Fibroblast of lung (primary cell): ENCODE measurements around the gene FANCI. TPM values are rescaled to one million over a fixed set of nuclear protein-coding genes. Genes with fewer than 3 reads are reported as not detected.

ENCODE experiments used
- DNase-seq, 2 donors: peaks; one replicate each; pipeline versions ENCODE4 v3.0.0 to v3.0.0-alpha.2; 2010; ENCODE audit warnings: low read depth in 2 of 2
- H2AFZ ChIP-seq: 2 replicates; pipeline ENCODE4 v1.5.1; 2012; ENCODE audit warnings: low read length, control low read depth, inconsistent platforms
- H3K27ac ChIP-seq: 2 replicates; pipeline ENCODE4 v1.5.1; 2011; ENCODE audit warnings: low read length, control low read depth; ENCODE audit not compliant: insufficient read depth
- H3K27me3 ChIP-seq: 2 replicates; pipeline ENCODE4 v1.5.1; 2011; ENCODE audit warnings: mild to moderate bottlenecking, low read length; ENCODE audit not compliant: control insufficient read depth, insufficient read depth
- H3K36me3 ChIP-seq: 2 replicates; pipeline ENCODE4 v1.5.1; 2011; ENCODE audit warnings: low read length; ENCODE audit not compliant: control insufficient read depth, insufficient read depth
- H3K4me1 ChIP-seq: 2 replicates; pipeline ENCODE4 v1.5.1; 2011; ENCODE audit warnings: low read length; ENCODE audit not compliant: control insufficient read depth, insufficient read depth; ENCODE audit errors: extremely low read depth
- H3K4me2 ChIP-seq: 2 replicates; pipeline ENCODE4 v1.5.1; 2011; ENCODE audit warnings: low read length, control low read depth; ENCODE audit not compliant: insufficient read depth; ENCODE audit errors: extremely low read depth
- H3K4me3 ChIP-seq, 4 experiments: fragments of 200-600 bp in 1 of 4; sonication (generic) in 1 of 4; replicated peaks in 1 of 4; 2 replicates each; pipeline ENCODE4 v1.5.1; 2011 to 2016; ENCODE audit warnings: low read length in 4 of 4, low read depth in 3 of 4, mild to moderate bottlenecking in 3 of 4, control low read depth in 2 of 4, inconsistent platforms in 1 of 4, mixed read lengths in 1 of 4; ENCODE audit not compliant: insufficient read depth in 1 of 4; ENCODE audit errors: control extremely low read depth in 1 of 4
- H3K79me2 ChIP-seq: 2 replicates; pipeline ENCODE4 v1.5.1; 2012; ENCODE audit warnings: mild to moderate bottlenecking, low read length, inconsistent platforms; ENCODE audit not compliant: control insufficient read depth, insufficient read depth
- H3K9ac ChIP-seq: 2 replicates; pipeline ENCODE4 v1.5.1; 2011; ENCODE audit warnings: mild to moderate bottlenecking, low read length, control low read depth; ENCODE audit not compliant: insufficient read depth
- H3K9me3 ChIP-seq: 2 replicates; pipeline ENCODE4 v1.5.1; 2012; ENCODE audit warnings: low read depth, low read length; ENCODE audit not compliant: control insufficient read depth, insufficient read depth
- H4K20me1 ChIP-seq: 2 replicates; pipeline ENCODE4 v1.5.1; 2011; ENCODE audit warnings: low read length; ENCODE audit not compliant: control insufficient read depth, insufficient read depth; ENCODE audit errors: extremely low read depth
- CTCF ChIP-seq, 2 donors: IDR thresholded peaks in 1 of 2; conservative IDR thresholded peaks in 1 of 2; 1 replicate in 1 of 2; 2 replicates in 1 of 2; pipeline ENCODE4 v1.5.1; 2011 to 2012; ENCODE audit warnings: low read length in 2 of 2, control low read depth in 1 of 2, inconsistent platforms in 1 of 2, low read depth in 1 of 2, mild to moderate bottlenecking in 1 of 2
- EZH2 ChIP-seq: IDR thresholded peaks from 2 replicates; pipeline ENCODE4 v1.5.1; 2012; ENCODE audit warnings: low read length, control low read depth, mild to moderate bottlenecking; ENCODE audit errors: missing control alignments
- polyA plus RNA-seq, 2 donors: library from polyadenylated mRNA; depleted of rRNA in 1 of 2; stranded (reverse) in 1 of 2; unstranded in 1 of 2; fragments of >200 nt; gene quantifications; 2 replicates each; pipeline ENCODE4 v1.2.1, GENCODE V29; 2011 to 2012; ENCODE audit warnings: missing spikeins in 1 of 2
- total RNA-seq: library from RNA; depleted of rRNA; stranded (reverse); fragments of >200 nt; gene quantifications from 2 replicates; pipeline ENCODE4 v1.2.1, GENCODE V29; 2014

The FANCI gene
- total and polyA plus RNA-seq, 2 donors (not counting 1 experiment from before 2014, with no cell fraction given) = 12.6 to 13.4 TPM

- no peak for DNase-seq
Measured at GRCh38 chr15:89196241-89196640, 47.5 kb upstream of the FANCI start.

GRCh38 chr15:89196994-89197393 lies 46.8 kb upstream of the FANCI start:
- Histone ChIP-seq H3K4me1 (no peaks in the 10 kb centered on the region), H4K20me1 (no peaks in the 10 kb centered on the region), H3K9ac (no peak overlapping the region), H3K9me3 (no peaks in the 10 kb centered on the region), H3K27me3 (no peaks in the 10 kb centered on the region), H3K36me3 (peaks cover 5% of the 10 kb centered on the region), H3K27ac (no peak overlapping the region), H3K4me2 (no peak overlapping the region), H3K4me3 (no peak overlapping the region), H3K79me2 (no peaks in the 10 kb centered on the region), H2AFZ (no peak overlapping the region)
- DNase-seq = no peak
- no peak for TF ChIP-seq CTCF (conservative IDR thresholded peaks at IDR 0.05 in 1 of 2, IDR thresholded peaks at IDR 0.05 in 1 of 2; ENCODE audit: low read depth in 1 of 2, low read length in 2 of 2)
- TF ChIP-seq EZH2 = no peak

More at GRCh38 chr15:89196241-89196640, 47.5 kb upstream of the FANCI start:
- H3K4me1 ChIP-seq = no peaks in the 10 kb centered on the region
- peaks cover 5% of the 10 kb centered on the region for H3K36me3 ChIP-seq
- H3K27ac ChIP-seq = no peak overlapping the region
- no peak overlapping the region for H3K4me2 ChIP-seq
- H3K27me3 ChIP-seq = no peaks in the 10 kb centered on the region
- H3K79me2 ChIP-seq = no peaks in the 10 kb centered on the region
- no peak overlapping the region for H2AFZ ChIP-seq
- no peak overlapping the region for H3K4me3 ChIP-seq
- no peaks in the 10 kb centered on the region for H4K20me1 ChIP-seq
- H3K9me3 ChIP-seq = no peaks in the 10 kb centered on the region
- H3K9ac ChIP-seq = no peak overlapping the region
- TF ChIP-seq CTCF (conservative IDR thresholded peaks at IDR 0.05 in 1 of 2, IDR thresholded peaks at IDR 0.05 in 1 of 2; ENCODE audit: low read depth in 1 of 2, low read length in 2 of 2) (no peak), EZH2 (no peak)

GRCh38 chr15:89197503-89197971 lies 46.2 kb upstream of the FANCI start:
- TF ChIP-seq EZH2 = no peak
- TF ChIP-seq CTCF (conservative IDR thresholded peaks at IDR 0.05 in 1 of 2, IDR thresholded peaks at IDR 0.05 in 1 of 2; ENCODE audit: low read depth in 1 of 2, low read length in 2 of 2) = no peak

More at GRCh38 chr15:89197503-89197971, 46.2 kb upstream of the FANCI start:
- Histone ChIP-seq H3K4me2 (no peak overlapping the region), H3K27me3 (no peaks in the 10 kb centered on the region), H3K4me1 (no peaks in the 10 kb centered on the region), H4K20me1 (no peaks in the 10 kb centered on the region), H3K79me2 (no peaks in the 10 kb centered on the region), H3K27ac (no peak overlapping the region), H3K9ac (no peak overlapping the region), H3K9me3 (no peaks in the 10 kb centered on the region), H3K4me3 (no peak overlapping the region), H2AFZ (no peak overlapping the region), H3K36me3 (peaks cover 5% of the 10 kb centered on the region)
- DNase-seq = no peak
